H1 (cell line): ENCODE results near the gene CPA1. TPM values are rescaled to one million over a fixed set of nuclear protein-coding genes. Genes with fewer than 3 reads are reported as not detected.

Source experiments
- CTCF ChIA-PET: fragments of 300-600 bp; sonication (Branson Sonifier 250); formaldehyde crosslinking; loops from one replicate; lab custom pipeline; 2021; ENCODE audit not compliant: partially characterized antibody; lab: Charles Lee
- POLR2A ChIA-PET: fragments of 300-600 bp; sonication (Branson Sonifier 250); formaldehyde crosslinking; loops from one replicate; lab custom pipeline; 2021; ENCODE audit warnings: inconsistent platforms; ENCODE audit not compliant: partially characterized antibody; lab: Charles Lee
- DNase-seq, 2 experiments: peaks; one replicate each; pipeline versions ENCODE4 v3.0.0 to v3.0.0-alpha.2; 2010 to 2022; ENCODE audit warnings: low spot score in 2 of 2, low read depth in 1 of 2, mixed read lengths in 1 of 2
- FAIRE-seq: peaks from 2 replicates; lab custom pipeline; 2011; peaks lifted over from hg19 to GRCh38; lab: Jason Lieb, UNC
- H2AFZ ChIP-seq: 2 replicates; pipeline ENCODE4 v1.8.1; 2012; ENCODE audit warnings: low read length, inconsistent platforms
- H2AK5ac ChIP-seq: 2 replicates; pipeline ENCODE4 v1.6.1; 2013; ENCODE audit warnings: low read depth, low read length
- H2BK120ac ChIP-seq: replicated peaks from 2 replicates; pipeline ENCODE3; 2013; ENCODE audit warnings: low read depth, low read length, inconsistent platforms
- H2BK12ac ChIP-seq: 2 replicates; pipeline ENCODE4 v1.6.1; 2013; ENCODE audit warnings: low read depth, low read length
- H2BK15ac ChIP-seq: 2 replicates; pipeline ENCODE4 v1.6.1; 2013; ENCODE audit warnings: low read length
- H2BK20ac ChIP-seq: 2 replicates; pipeline ENCODE4 v1.6.1; 2013; ENCODE audit warnings: low read length
- H2BK5ac ChIP-seq: 2 replicates; pipeline ENCODE4 v1.6.1; 2013; ENCODE audit warnings: low read depth, low read length
- H3K14ac ChIP-seq: 2 replicates; pipeline ENCODE4 v1.6.1; 2013; ENCODE audit warnings: inconsistent platforms; ENCODE audit not compliant: insufficient read length
- H3K18ac ChIP-seq: 2 replicates; pipeline ENCODE4 v1.6.1; 2013; ENCODE audit warnings: low read length; ENCODE audit errors: extremely low read depth
- H3K23ac ChIP-seq: 2 replicates; pipeline ENCODE4 v1.6.1; 2013; ENCODE audit warnings: inconsistent platforms; ENCODE audit not compliant: insufficient read length
- H3K23me2 ChIP-seq: 2 replicates; pipeline ENCODE4 v1.6.1; 2013; ENCODE audit warnings: low read depth, low read length
- H3K27ac ChIP-seq: 2 replicates; pipeline ENCODE4 v1.6.1; 2011; ENCODE audit warnings: low read depth, low read length, inconsistent platforms
- H3K27me3 ChIP-seq, 4 experiments: replicated peaks in 1 of 4; 1 replicate in 1 of 4; 2 replicates in 3 of 4; pipeline versions ENCODE4 v1.6.1 to v1.8.1; 2011 to 2013; ENCODE audit warnings: low read length in 3 of 4, mild to moderate bottlenecking in 3 of 4, inconsistent platforms in 2 of 4, mixed read lengths in 2 of 4, moderate library complexity in 1 of 4; ENCODE audit not compliant: control insufficient read depth in 3 of 4, insufficient read depth in 3 of 4; ENCODE audit errors: extremely low read depth in 1 of 4
- H3K36me3 ChIP-seq, 4 experiments: 2 replicates each; pipeline versions ENCODE4 v1.6.1 to v1.8.1; 2011 to 2013; ENCODE audit warnings: mild to moderate bottlenecking in 4 of 4, low read length in 3 of 4, moderate library complexity in 2 of 4, control low read depth in 1 of 4, inconsistent platforms in 1 of 4; ENCODE audit not compliant: insufficient read depth in 4 of 4, control insufficient read depth in 2 of 4
- H3K4ac ChIP-seq: replicated peaks from 2 replicates; pipeline ENCODE3; 2013; ENCODE audit warnings: low read length, low read depth, mixed read lengths, inconsistent platforms; ENCODE audit not compliant: insufficient read length
- H3K4me1 ChIP-seq, 4 experiments: replicated peaks in 1 of 4; 1 replicate in 1 of 4; 2 replicates in 3 of 4; pipeline versions ENCODE4 v1.6.1 to v1.8.1; 2011 to 2013; ENCODE audit warnings: low read length in 3 of 4, inconsistent platforms in 2 of 4, mixed read lengths in 1 of 4; ENCODE audit not compliant: insufficient read depth in 4 of 4, control insufficient read depth in 3 of 4
- H3K4me2 ChIP-seq, 2 experiments: 2 replicates each; pipeline versions ENCODE4 v1.6.1 to v1.8.1; 2011 to 2013; ENCODE audit warnings: low read depth in 2 of 2, low read length in 2 of 2, control low read depth in 1 of 2, inconsistent platforms in 1 of 2, mild to moderate bottlenecking in 1 of 2; ENCODE audit not compliant: insufficient read depth in 1 of 2
- H3K4me3 ChIP-seq, 4 experiments: fragments of 200-600, 300-600 bp in 1 of 4; sonication (generic), shearing (Covaris generic), sonication (Bioruptor Twin) in 1 of 4; 2 replicates each; pipeline versions ENCODE4 v1.5.1 to v1.8.1; 2011 to 2016; ENCODE audit warnings: low read length in 4 of 4, low read depth in 3 of 4, control low read depth in 2 of 4, inconsistent platforms in 2 of 4, mild to moderate bottlenecking in 2 of 4, mixed read lengths in 1 of 4, moderate library complexity in 1 of 4; ENCODE audit not compliant: insufficient read depth in 2 of 4; ENCODE audit errors: extremely low read depth in 1 of 4
- H3K56ac ChIP-seq: replicated peaks from 2 replicates; pipeline ENCODE3; 2013; ENCODE audit warnings: low read depth, mild to moderate bottlenecking, mixed read lengths, low read length, inconsistent platforms; ENCODE audit not compliant: insufficient read length
- H3K79me1 ChIP-seq: 2 replicates; pipeline ENCODE4 v1.6.1; 2013; ENCODE audit warnings: low read depth, low read length, control low read depth
- H3K79me2 ChIP-seq, 2 experiments: 2 replicates each; pipeline versions ENCODE4 v1.6.1 to v1.8.1; 2012 to 2013; ENCODE audit warnings: low read length in 2 of 2, mild to moderate bottlenecking in 2 of 2, inconsistent platforms in 1 of 2; ENCODE audit not compliant: insufficient read depth in 2 of 2, control insufficient read depth in 1 of 2
- H3K9ac ChIP-seq, 4 experiments: replicated peaks in 1 of 4; 1 replicate in 1 of 4; 2 replicates in 3 of 4; pipeline versions ENCODE4 v1.6.1 to v1.8.1; 2011 to 2013; ENCODE audit warnings: low read depth in 3 of 4, low read length in 3 of 4, control low read depth in 2 of 4, mild to moderate bottlenecking in 2 of 4, moderate library complexity in 2 of 4, inconsistent platforms in 1 of 4; ENCODE audit errors: extremely low read depth in 1 of 4
- H3K9me3 ChIP-seq, 2 experiments: 2 replicates each; pipeline versions ENCODE4 v1.6.1 to v1.8.1; 2012 to 2013; ENCODE audit warnings: mild to moderate bottlenecking in 2 of 2, moderate library complexity in 2 of 2, control low read depth in 1 of 2, inconsistent platforms in 1 of 2, low read depth in 1 of 2, low read length in 1 of 2, mixed read lengths in 1 of 2; ENCODE audit not compliant: insufficient read depth in 2 of 2
- H4K20me1 ChIP-seq, 2 experiments: replicated peaks in 1 of 2; 2 replicates each; pipeline versions ENCODE3 to v1.8.1; 2011 to 2013; ENCODE audit warnings: inconsistent platforms in 2 of 2, low read length in 2 of 2, mild to moderate bottlenecking in 1 of 2; ENCODE audit not compliant: insufficient read depth in 2 of 2, control insufficient read depth in 1 of 2
- H4K5ac ChIP-seq: 2 replicates; pipeline ENCODE4 v1.6.1; 2013; ENCODE audit warnings: low read length, low read depth, mixed read lengths, inconsistent platforms; ENCODE audit not compliant: insufficient read length
- H4K8ac ChIP-seq: 2 replicates; pipeline ENCODE4 v1.8.0; 2013; ENCODE audit warnings: mild to moderate bottlenecking, moderate library complexity, low read length, inconsistent platforms; ENCODE audit not compliant: insufficient read depth; ENCODE audit errors: extremely low read depth
- H4K91ac ChIP-seq: replicated peaks from 2 replicates; pipeline ENCODE3; 2013; ENCODE audit warnings: low read length, mixed read lengths, inconsistent platforms; ENCODE audit not compliant: insufficient read length
- BACH1 ChIP-seq: IDR thresholded peaks from 2 replicates; pipeline ENCODE4 v1.6.1; 2012; ENCODE audit warnings: low read length, improper control_type of control experiment
- CHD2 ChIP-seq: IDR thresholded peaks from 2 replicates; pipeline ENCODE4 v1.6.1; 2012; ENCODE audit warnings: low read length, improper control_type of control experiment
- FOSL1 ChIP-seq: IDR thresholded peaks from 2 replicates; pipeline ENCODE4 v1.6.1; 2011; ENCODE audit warnings: mild to moderate bottlenecking, low read depth, low read length, moderate library complexity; ENCODE audit not compliant: insufficient read depth
- HDAC2 ChIP-seq, 2 experiments: fragments of 300-600 bp in 1 of 2; sonication (generic) in 1 of 2; IDR thresholded peaks; 2 replicates each; pipeline ENCODE4 v1.6.1; 2011 to 2012; ENCODE audit warnings: low read depth in 2 of 2, low read length in 2 of 2, mild to moderate bottlenecking in 2 of 2, moderate library complexity in 2 of 2, borderline replicate concordance in 1 of 2, inconsistent platforms in 1 of 2
- KDM4A ChIP-seq: IDR thresholded peaks from one replicate; pipeline ENCODE4 v1.7.1; 2012; ENCODE audit warnings: low read depth, mild to moderate bottlenecking, moderate library complexity, low read length, inconsistent platforms; ENCODE audit not compliant: severe bottlenecking
- KDM5A ChIP-seq: fragments of 200-600 bp; IDR thresholded peaks from 2 replicates; pipeline ENCODE4 v1.7.1; 2012; ENCODE audit warnings: mild to moderate bottlenecking, low read length, inconsistent platforms, mixed read lengths
- NANOG ChIP-seq: IDR thresholded peaks from 2 replicates; pipeline ENCODE4 v1.6.1; 2011; ENCODE audit warnings: low read length, low read depth, mild to moderate bottlenecking, inconsistent platforms; ENCODE audit not compliant: insufficient read depth, poor library complexity, severe bottlenecking
- NRF1 ChIP-seq: IDR thresholded peaks from 2 replicates; pipeline ENCODE4 v1.6.1; 2011; ENCODE audit warnings: mild to moderate bottlenecking, low read depth, low read length, improper control_type of control experiment
- SP1 ChIP-seq: IDR thresholded peaks from 2 replicates; pipeline ENCODE4 v1.6.1; 2011; ENCODE audit warnings: low read depth, low read length
- SP4 ChIP-seq: IDR thresholded peaks from 2 replicates; pipeline ENCODE4 v1.6.1; 2012; ENCODE audit warnings: low read length, inconsistent platforms
- SUZ12 ChIP-seq: fragments of 200-600 bp; sonication (generic); IDR thresholded peaks from 2 replicates; pipeline ENCODE4 v1.6.1; 2012; ENCODE audit warnings: mild to moderate bottlenecking, inconsistent platforms, low read length, moderate library complexity, mixed read lengths
- TCF12 ChIP-seq: IDR thresholded peaks from 2 replicates; pipeline ENCODE4 v1.6.1; 2011; ENCODE audit warnings: low read depth, mild to moderate bottlenecking, low read length
- WGBS, 2 experiments: shearing (Covaris generic) in 1 of 2; methylation state at CpG; one replicate each; pipeline versions ENCODE4 v1.1.6 to v1.1.7; 2013 to 2015; ENCODE audit warnings: low lambda C conversion rate in 2 of 2, mixed read lengths in 2 of 2, inconsistent platforms in 1 of 2, low coverage in 1 of 2, missing lambda C conversion rate in 1 of 2; ENCODE audit not compliant: insufficient replicate concordance in 2 of 2, insufficient coverage in 1 of 2, insufficient read length in 1 of 2; ENCODE audit errors: extremely low coverage in 1 of 2, missing lambda C conversion rate in 1 of 2; 5-methylcytosine and 5-hydroxymethylcytosine counted together
- polyA plus RNA-seq, 7 experiments: library from polyadenylated mRNA; depleted of rRNA in 3 of 7; stranded (reverse) in 5 of 7; unstranded in 2 of 7; fragments of >200 nt in 5 of 7; fragments of 200-250 nt in 2 of 7; gene quantifications; 1 replicate in 5 of 7; 2 replicates in 1 of 7; 4 replicates in 1 of 7; pipeline versions ENCODE4 v1.2.1 to v1.2.3, GENCODE V29; 2011 to 2013; ENCODE audit warnings: missing spikeins in 2 of 7, mixed read lengths in 2 of 7
- total RNA-seq: library from RNA; stranded (reverse); fragmentation: NEBNext Ultra II Directional; extraction: Animal tissue kit (Norgen Biotek cat#: 25700); gene quantifications from 2 replicates; pipeline ENCODE4 v1.2.1, GENCODE V29; 2021
- TF ChIP-seq, protein P1 (sequence below): IDR thresholded peaks from 2 replicates; pipeline ENCODE4 v1.6.1; 2011; ENCODE audit warnings: low read length, improper control_type of control experiment
- TF ChIP-seq, protein P2 (sequence below): IDR thresholded peaks from 2 replicates; pipeline ENCODE4 v1.6.1; 2011; ENCODE audit warnings: low read depth, mild to moderate bottlenecking, low read length; ENCODE audit not compliant: insufficient read depth

CPA1 gene
- total and polyA plus RNA-seq, 2 of the 8 experiments (the other 6 are each of a cell fraction or from before 2014, with no cell fraction given) = not detected

DNA sequence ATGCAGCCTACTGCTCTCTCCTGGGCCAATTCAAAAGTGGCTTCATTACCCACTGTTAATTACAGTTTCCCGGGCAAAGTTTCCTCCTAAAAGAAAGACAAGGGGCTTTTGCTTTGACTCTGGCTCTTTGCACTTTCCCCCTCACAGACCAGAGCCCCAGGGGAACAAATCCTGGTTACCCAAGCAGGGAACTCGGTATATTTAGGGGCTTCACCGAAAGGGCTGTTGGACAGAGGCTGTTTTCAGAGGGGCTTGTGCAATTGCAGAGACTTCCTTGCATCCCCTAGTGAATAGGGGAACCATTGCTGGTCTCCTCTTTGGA lies 7.0 kb downstream of the CPA1 start:
- Histone ChIP-seq H2BK15ac (no peak overlapping the region), H3K23me2 (no peaks in the 10 kb centered on the region), H3K56ac (no peak overlapping the region), H2AK5ac (no peak overlapping the region), H2BK120ac (no peak overlapping the region), H4K8ac (no peak overlapping the region), H3K9me3 (no peaks in the 10 kb centered on the region), H3K4ac (no peak overlapping the region), H4K91ac (no peak overlapping the region), H2BK5ac (no peak overlapping the region), H3K36me3 (no peaks in the 10 kb centered on the region), H2BK12ac (no peak overlapping the region), H3K9ac (no peak overlapping the region), H3K27ac (no peak overlapping the region), H4K20me1 (no peaks in the 10 kb centered on the region), H3K79me2 (no peaks in the 10 kb centered on the region), H4K5ac (no peak overlapping the region), H2BK20ac (no peak overlapping the region), H3K79me1 (no peaks in the 10 kb centered on the region), H3K4me1 (no peaks in the 10 kb centered on the region), H3K4me3 (no peak overlapping the region), H3K18ac (no peak overlapping the region), H3K27me3 (no peaks in the 10 kb centered on the region; a peak in 1 of 7 replicates), H3K23ac (no peak overlapping the region), H3K14ac (no peak overlapping the region), H2AFZ (no peak overlapping the region), H3K4me2 (no peak overlapping the region)
- no peak for FAIRE-seq
- whole genome bisulfite sequencing, 2 experiments = 91% methylated on average over 3 of the region's 3 CpGs; no CpG with 5 or more reads in 1 of the 2 experiments
- CTCF ChIA-PET = interaction anchor here (1.3 kb wide), 1 partner anchor 109 kb away, joined by 4 read pairs; no protein-coding TSS in a partner anchor
- POLR2A ChIA-PET = no interaction called here
- no peak for DNase-seq
- no peak for TF ChIP-seq HDAC2 (IDR thresholded peaks at IDR 0.05; ENCODE audit: borderline replicate concordance in 1 of 2, low read depth in 2 of 2, low read length in 2 of 2)
- TF ChIP-seq SP4 = no peak
- TF ChIP-seq BACH1 = no peak
- TF ChIP-seq NANOG = no peak
- no peak for TF ChIP-seq CHD2
- TF ChIP-seq, protein P1, sequence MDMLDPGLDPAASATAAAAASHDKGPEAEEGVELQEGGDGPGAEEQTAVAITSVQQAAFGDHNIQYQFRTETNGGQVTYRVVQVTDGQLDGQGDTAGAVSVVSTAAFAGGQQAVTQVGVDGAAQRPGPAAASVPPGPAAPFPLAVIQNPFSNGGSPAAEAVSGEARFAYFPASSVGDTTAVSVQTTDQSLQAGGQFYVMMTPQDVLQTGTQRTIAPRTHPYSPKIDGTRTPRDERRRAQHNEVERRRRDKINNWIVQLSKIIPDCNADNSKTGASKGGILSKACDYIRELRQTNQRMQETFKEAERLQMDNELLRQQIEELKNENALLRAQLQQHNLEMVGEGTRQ = no peak
- TF ChIP-seq, protein P2, sequence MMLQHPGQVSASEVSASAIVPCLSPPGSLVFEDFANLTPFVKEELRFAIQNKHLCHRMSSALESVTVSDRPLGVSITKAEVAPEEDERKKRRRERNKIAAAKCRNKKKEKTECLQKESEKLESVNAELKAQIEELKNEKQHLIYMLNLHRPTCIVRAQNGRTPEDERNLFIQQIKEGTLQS = no peak
- no peak for TF ChIP-seq KDM4A
- no peak for TF ChIP-seq KDM5A
- TF ChIP-seq TCF12 = no peak
- TF ChIP-seq NRF1 = no peak
- no peak for TF ChIP-seq SP1
- TF ChIP-seq FOSL1 = no peak
- no peak for TF ChIP-seq SUZ12
